ENCODE measurements around the gene CYP2C9. TPM values are rescaled to one million over a fixed set of nuclear protein-coding genes. Genes with fewer than 3 reads are reported as not detected.

CYP2C9 gene
- total and polyA plus RNA-seq, 2 of the 13 experiments (the other 11 are each of a cell fraction or from before 2014, with no cell fraction given): not detected

DNA sequence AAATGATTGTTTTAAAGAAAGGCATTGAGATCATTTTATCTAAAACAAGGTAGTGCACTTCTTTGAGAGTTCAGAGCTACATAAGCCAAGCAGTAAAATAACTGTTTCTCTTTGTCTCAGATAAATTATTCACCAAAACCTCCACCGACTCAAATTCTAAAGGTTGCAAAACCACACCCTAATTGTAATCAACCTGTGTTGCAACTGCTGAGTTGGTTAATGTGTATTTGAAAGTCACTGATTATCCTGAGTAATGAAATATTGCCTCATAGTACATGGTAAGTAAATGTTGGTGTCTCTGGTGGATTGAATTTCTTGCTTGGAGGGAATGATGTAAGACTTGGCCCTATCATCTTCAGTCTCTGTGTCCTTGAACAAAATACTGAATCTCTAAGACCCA is 35.9 kb upstream of the CYP2C9 start (continued):
- TF ChIP-seq, protein P1, sequence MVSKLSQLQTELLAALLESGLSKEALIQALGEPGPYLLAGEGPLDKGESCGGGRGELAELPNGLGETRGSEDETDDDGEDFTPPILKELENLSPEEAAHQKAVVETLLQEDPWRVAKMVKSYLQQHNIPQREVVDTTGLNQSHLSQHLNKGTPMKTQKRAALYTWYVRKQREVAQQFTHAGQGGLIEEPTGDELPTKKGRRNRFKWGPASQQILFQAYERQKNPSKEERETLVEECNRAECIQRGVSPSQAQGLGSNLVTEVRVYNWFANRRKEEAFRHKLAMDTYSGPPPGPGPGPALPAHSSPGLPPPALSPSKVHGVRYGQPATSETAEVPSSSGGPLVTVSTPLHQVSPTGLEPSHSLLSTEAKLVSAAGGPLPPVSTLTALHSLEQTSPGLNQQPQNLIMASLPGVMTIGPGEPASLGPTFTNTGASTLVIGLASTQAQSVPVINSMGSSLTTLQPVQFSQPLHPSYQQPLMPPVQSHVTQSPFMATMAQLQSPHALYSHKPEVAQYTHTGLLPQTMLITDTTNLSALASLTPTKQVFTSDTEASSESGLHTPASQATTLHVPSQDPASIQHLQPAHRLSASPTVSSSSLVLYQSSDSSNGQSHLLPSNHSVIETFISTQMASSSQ (IDR thresholded peaks at IDR 0.05; ENCODE audit: low read depth): peak; percentile 96
- TF ChIP-seq, protein P1 (CRISPR knock-in tag; IDR thresholded peaks at IDR 0.05; ENCODE audit: borderline replicate concordance): peak; percentile 85
- TF ChIP-seq RXRB (CRISPR knock-in tag; IDR thresholded peaks at IDR 0.05; ENCODE audit: borderline replicate concordance) (0 out of 2 replicates have a peak, but pooled peaks have one; percentile 63), ZNF644 (CRISPR knock-in tag; IDR thresholded peaks at IDR 0.05; ENCODE audit: low read depth) (0 out of 2 replicates have a peak, but pooled peaks have one; percentile 43), ZNF577 (CRISPR knock-in tag; IDR thresholded peaks at IDR 0.05; ENCODE audit: borderline replicate concordance, low read depth) (no peak), SALL1 (CRISPR knock-in tag; IDR thresholded peaks at IDR 0.05) (peak; percentile 12; the same call in 1 of the 2 replicates), TARDBP (CRISPR knock-in tag; IDR thresholded peaks at IDR 0.05) (0 out of 2 replicates have a peak, but pooled peaks have one; percentile 17), ZNF10 (CRISPR knock-in tag; IDR thresholded peaks at IDR 0.05; ENCODE audit: borderline replicate concordance, low read depth) (no peak), ZNF709 (CRISPR knock-in tag; IDR thresholded peaks at IDR 0.05) (no peak), ZNF552 (CRISPR knock-in tag; IDR thresholded peaks at IDR 0.05; ENCODE audit: borderline replicate concordance) (no peak), SNAI1 (CRISPR knock-in tag; IDR thresholded peaks at IDR 0.05; ENCODE audit: borderline replicate concordance) (no peak), HNF4A (CRISPR knock-in tag; IDR thresholded peaks at IDR 0.05) (peak; percentile 66), ZNF546 (CRISPR knock-in tag; conservative IDR thresholded peaks at IDR 0.05) (no peak)
- TF ChIP-seq, protein P2, sequence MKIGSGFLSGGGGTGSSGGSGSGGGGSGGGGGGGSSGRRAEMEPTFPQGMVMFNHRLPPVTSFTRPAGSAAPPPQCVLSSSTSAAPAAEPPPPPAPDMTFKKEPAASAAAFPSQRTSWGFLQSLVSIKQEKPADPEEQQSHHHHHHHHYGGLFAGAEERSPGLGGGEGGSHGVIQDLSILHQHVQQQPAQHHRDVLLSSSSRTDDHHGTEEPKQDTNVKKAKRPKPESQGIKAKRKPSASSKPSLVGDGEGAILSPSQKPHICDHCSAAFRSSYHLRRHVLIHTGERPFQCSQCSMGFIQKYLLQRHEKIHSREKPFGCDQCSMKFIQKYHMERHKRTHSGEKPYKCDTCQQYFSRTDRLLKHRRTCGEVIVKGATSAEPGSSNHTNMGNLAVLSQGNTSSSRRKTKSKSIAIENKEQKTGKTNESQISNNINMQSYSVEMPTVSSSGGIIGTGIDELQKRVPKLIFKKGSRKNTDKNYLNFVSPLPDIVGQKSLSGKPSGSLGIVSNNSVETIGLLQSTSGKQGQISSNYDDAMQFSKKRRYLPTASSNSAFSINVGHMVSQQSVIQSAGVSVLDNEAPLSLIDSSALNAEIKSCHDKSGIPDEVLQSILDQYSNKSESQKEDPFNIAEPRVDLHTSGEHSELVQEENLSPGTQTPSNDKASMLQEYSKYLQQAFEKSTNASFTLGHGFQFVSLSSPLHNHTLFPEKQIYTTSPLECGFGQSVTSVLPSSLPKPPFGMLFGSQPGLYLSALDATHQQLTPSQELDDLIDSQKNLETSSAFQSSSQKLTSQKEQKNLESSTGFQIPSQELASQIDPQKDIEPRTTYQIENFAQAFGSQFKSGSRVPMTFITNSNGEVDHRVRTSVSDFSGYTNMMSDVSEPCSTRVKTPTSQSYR (CRISPR knock-in tag; IDR thresholded peaks at IDR 0.05; ENCODE audit: borderline replicate concordance): peak; percentile 43; the same call in 1 of the 2 replicates
- TF ChIP-seq, protein P3, sequence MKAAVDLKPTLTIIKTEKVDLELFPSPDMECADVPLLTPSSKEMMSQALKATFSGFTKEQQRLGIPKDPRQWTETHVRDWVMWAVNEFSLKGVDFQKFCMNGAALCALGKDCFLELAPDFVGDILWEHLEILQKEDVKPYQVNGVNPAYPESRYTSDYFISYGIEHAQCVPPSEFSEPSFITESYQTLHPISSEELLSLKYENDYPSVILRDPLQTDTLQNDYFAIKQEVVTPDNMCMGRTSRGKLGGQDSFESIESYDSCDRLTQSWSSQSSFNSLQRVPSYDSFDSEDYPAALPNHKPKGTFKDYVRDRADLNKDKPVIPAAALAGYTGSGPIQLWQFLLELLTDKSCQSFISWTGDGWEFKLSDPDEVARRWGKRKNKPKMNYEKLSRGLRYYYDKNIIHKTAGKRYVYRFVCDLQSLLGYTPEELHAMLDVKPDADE (CRISPR knock-in tag; IDR thresholded peaks at IDR 0.05): no peak

Measured in HepG2 (cell line).